GM21576 (cell line): Measurements from ENCODE around the gene SLC39A7.

ENCODE experiments used
- ATAC-seq: cut with Tn5 transposase; IDR thresholded peaks from one replicate; pipeline ENCODE4 v1.9.1; 2021; ENCODE audit warnings: mild to moderate bottlenecking, moderate library complexity; ENCODE audit not compliant: unreplicated experiment

SLC39A7 gene

DNA sequence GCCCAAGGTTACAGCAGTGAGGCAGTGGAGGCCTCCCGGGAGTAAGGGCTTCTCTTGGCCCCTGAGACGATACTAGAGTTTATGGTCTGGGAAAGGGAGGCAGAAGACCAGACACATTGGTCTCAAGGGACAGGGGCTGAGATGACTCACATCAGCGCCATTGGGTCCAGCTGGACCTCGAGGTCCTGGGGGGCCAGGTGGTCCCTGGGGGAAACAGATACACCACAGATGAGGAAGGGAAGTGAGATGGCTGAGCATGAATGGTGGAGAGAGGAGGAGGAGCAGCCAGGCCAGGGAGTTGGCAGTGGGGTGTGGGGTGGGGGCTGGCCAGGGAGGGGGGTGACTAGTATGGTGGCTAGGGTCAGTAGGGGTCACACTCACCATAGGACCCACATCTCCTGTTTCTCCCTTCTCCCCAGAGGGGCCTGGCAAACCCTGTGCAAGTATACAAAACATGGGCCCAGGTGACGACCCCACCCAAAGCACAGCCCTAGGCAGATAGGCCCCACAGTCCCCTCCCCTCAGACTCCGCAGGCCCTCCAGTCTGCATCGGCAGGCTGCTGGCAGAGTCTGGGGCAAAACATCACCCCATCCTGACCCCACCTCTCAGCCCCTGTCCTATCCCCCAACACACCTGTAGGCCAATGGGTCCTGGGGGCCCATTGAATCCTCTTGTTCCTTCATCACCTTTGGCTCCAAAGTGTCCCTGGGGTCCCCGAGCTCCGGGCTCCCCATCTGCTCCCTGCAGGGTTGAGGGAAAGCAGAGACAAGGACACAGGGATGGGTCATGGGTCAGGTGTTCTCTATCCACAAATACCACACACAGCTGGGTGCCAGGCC is 30.3 kb upstream of the SLC39A7 start:
- ATAC-seq, result no peak

- ATAC-seq, result no peak
Observed at GRCh38 chr6:33171016-33171879, 29.4 kb upstream of the SLC39A7 start.

- no peak for ATAC-seq
Observed at GRCh38 chr6:33171880-33172687, 28.6 kb upstream of the SLC39A7 start.

DNA sequence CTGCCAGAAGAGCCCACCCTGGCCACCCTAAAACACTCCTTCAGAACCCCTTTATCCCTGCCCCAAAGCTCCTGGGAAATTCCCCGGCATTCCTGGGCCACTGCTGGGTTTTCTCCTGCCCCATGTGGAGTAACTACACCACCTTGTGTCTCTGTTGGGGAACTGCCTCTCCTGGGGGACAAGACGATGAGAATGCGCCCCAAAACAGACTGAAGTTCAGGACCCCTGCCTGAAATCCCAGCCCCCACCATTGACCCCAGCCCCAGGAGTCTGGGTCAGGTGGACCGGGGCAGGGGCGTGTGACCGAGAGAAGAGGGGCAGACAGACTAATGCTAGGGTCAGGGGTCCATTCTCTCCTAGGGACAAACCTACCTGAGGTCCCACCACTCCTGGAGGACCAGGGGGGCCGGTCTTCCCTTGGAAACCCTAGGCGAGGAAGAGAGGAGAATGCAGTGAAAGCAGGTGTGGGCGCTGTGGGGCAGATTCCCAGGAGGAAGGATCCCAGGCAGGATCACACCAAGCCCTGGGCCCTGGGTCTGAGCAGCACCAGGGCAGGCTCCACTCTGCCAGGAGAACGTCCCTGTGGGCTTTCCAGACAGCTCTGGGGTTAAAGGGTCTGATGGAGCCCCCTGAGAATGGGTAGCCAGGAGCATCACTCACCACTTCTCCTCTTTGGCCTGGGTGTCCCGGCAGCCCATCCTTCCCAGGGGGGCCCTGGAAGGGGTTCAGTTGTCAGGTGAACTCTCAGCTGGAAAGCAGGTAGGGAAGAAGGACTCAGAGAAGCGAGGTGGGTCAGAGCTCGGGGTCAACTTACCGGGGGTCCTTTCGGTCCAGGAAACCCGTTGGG is 27.8 kb upstream of the SLC39A7 start:
- no peak for ATAC-seq

DNA sequence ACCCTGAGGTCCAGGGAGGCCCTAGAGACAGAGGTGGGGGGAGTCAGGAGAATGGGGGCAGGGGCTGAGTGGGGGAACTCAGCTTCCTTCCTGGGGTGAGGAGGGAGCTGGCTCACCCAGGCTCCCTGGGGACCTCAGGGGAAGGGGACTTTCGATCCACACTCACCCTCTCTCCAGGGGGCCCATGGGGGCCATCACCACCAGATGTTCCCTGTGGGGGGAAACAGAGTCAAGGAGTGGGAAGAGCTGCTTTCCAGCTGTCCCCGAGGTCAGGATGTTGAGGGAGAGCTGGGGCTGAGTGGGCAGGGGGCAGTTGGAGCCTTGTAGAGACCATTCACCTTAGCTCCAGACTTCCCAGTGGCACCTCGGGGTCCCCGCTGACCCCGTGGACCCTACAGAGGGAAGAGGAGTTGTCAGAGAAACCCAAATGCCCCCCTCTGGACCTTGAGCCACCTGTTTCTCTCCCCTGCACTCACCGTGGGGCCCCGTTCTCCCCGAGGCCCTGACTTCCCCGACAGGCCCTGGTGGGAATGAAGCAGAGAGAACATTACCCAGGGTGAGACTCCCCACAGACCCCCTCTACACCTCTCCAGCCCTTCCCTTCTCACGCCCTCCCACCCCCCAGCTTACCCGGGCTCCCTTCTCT is 27.0 kb upstream of the SLC39A7 start:
- no peak for ATAC-seq

DNA sequence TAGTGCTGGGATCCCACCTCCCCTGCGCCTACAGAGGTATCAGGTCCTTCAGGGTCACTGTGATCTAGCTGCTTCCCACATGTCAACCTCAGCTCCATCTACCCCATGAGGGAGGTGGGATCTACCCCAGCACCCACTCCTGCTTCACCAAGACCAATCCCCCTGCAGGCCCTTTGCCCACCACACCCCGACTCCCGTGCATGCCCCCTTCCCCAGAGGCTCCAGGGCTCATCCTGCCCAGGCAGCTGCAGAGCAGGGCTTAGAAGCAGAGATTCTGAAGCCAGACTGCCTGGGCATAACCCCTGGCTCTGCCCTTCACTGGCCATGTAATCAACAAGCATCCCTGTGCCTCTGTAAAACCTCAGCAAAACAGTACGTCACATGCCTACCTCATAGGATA is 25.9 kb upstream of the SLC39A7 start:
- ATAC-seq, result no peak

GRCh38 chr6:33175436-33176069 is 25.1 kb upstream of the SLC39A7 start:
- ATAC-seq, result no peak

DNA sequence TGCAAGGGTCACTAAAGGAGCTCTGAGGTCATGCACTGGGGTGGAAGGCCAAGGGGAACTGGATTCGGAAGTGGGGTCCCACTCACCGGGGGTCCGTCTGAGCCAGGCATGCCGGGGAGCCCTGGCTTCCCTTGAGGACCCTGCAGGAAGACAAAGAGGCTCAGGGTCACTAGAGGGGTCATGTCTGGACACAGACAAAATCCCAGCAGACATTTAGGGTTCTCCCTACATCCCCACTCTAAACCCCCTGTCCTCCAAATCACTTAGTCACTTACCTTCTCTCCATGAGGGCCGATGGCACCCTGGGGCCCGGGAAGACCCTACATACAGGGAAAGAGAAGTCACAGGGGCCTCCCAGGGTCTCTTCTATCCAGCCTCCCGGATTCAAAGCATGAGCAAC is 23.8 kb upstream of the SLC39A7 start:
- ATAC-seq, result no peak

- ATAC-seq, result no peak
Observed at GRCh38 chr6:33177552-33178446, 22.9 kb upstream of the SLC39A7 start.

DNA sequence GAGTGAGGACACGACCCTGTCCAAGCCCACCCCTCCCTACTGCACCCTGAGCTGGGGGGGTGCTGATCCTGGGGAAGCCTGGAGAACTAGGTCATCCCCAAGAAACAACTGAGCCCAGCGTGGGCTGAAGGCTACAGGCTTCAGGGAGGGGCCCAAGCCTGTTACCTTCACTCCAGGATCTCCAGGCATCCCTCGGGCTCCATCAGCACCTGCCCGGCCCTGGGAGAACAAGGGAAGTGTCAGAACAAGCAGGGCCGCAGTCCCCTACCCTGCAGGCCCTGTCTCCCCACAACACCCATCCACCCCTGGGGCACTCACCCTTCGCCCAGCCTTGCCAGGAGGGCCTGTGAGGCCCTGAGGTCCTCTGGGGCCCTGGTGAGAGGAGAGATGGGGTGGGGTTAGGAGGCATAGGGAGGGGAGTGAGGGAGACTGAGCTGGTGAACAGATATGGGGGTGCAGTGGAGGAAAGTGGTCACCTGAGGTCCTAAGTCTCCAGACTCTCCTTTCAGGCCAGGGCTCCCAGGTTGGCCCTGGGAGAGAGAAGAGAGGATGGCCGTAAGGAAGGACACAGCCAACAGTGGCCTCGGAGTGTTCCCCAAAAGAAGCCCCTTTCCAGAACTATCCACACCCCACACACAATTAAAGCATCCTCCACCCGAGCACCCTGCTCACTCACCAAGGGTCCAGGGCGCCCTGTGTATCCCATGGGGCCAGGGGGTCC is 21.8 kb upstream of the SLC39A7 start:
- ATAC-seq, result no peak

- no peak for ATAC-seq
Observed at GRCh38 chr6:33181141-33181540, 19.5 kb upstream of the SLC39A7 start.

DNA sequence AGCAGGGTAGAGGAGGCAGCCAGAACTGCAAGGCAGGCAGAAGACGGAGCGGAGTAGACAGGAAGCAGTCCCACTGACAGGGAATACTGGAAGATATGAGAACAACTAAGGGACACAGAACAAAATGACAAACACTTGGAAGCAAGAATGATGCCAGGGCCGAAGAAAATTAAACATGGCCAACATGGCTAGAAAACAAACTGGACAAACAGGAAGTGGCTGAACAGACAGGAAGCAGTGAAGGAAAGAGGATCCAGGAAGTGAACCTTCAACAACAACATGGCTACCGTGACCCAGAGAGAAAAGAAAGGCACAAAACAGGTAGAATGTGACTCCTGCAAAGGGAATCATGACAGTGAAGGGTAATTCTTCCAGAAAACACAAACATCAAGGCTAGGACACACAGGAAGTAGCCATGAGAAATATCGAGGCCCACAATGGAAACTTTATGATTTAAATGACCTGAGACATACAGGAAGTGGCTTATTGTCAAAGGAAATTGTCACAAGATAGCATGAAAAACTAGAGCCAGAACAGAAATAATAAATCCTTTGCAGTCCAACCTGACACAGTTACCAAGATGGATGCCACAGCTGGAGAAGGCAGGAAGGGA is 17.5 kb upstream of the SLC39A7 start:
- ATAC-seq, result no peak

- no peak for ATAC-seq
Observed at GRCh38 chr6:33185190-33185589, 15.5 kb upstream of the SLC39A7 start.

- no peak for ATAC-seq
Observed at GRCh38 chr6:33185654-33186187, 14.9 kb upstream of the SLC39A7 start.

- ATAC-seq, result no peak
Observed at GRCh38 chr6:33187809-33188208, 12.9 kb upstream of the SLC39A7 start.

DNA sequence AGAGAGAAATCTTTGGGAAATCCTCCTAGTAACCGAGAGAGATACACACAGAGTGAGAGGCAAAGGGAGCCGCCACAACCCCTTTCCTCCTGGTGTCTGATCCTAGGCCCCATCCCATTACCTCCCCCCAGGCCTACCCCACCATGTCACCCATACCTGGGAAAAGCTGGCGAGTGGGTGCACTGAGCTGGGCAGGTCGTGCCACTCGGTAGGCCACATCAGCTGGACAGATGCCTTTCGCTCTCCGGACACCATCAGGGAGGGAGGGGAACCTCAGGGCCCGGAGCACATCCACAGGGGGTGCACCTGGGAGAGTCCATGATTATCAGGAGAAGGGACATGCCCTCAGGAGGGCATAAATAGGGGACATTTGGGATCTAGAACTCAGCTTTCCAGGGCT is 11.5 kb upstream of the SLC39A7 start:
- ATAC-seq, result no peak
